ENCODE measurements around the gene GPD1L.
A peak's percentile ranks its signal among the peaks of the same experiment; 100 is the strongest.
"Not testable (repeated sequence)": the region's sequence is repeated elsewhere in the genome, so short reads cannot be mapped to it uniquely, and the experiment has no call there.

GPD1L gene

GRCh38 chr3:32106132-32106928 is at the start of gene GPD1L:
Gene GPD1L, plus strand, starts transcription at chr3:32106620. Its CDS starts 92 bp downstream, at chr3:32106712.
- Histone ChIP-seq H3K36me3 (ENCODE audit: insufficient read depth, low read length) (no peaks in the 10 kb centered on the region), H3K4me1 (ENCODE audit: control insufficient read depth, insufficient read depth, low read length, unreplicated experiment) (peaks cover 18% of the 10 kb centered on the region), H3K79me2 (ENCODE audit: control insufficient read depth, insufficient read depth, low read length, unreplicated experiment) (no peaks in the 10 kb centered on the region), H3K27ac (ENCODE audit: low read depth, low read length) (no peak within 1 kb of the TSS), H3K27me3 (ENCODE audit: insufficient read depth, low read length) (no peaks in the 10 kb centered on the region), H2AFZ (ENCODE audit: low read length, unreplicated experiment) (peak within 1 kb of the TSS; percentile 99), H3K4me3 (ENCODE audit: low read depth, low read length) (peak within 1 kb of the TSS; percentile 82)

GRCh38 chr3:32058465-32058864 is 48.0 kb upstream of the GPD1L start:
- not testable (repeated sequence) for H3K4me3 ChIP-seq (ENCODE audit: low read depth, low read length); H3K4me1 ChIP-seq (ENCODE audit: control insufficient read depth, insufficient read depth, low read length, unreplicated experiment); H3K27ac ChIP-seq (ENCODE audit: low read depth, low read length); H2AFZ ChIP-seq (ENCODE audit: low read length, unreplicated experiment); H3K27me3 ChIP-seq (ENCODE audit: insufficient read depth, low read length); H3K79me2 ChIP-seq (ENCODE audit: control insufficient read depth, insufficient read depth, low read length, unreplicated experiment); H3K36me3 ChIP-seq (ENCODE audit: insufficient read depth, low read length)

- Histone ChIP-seq H3K27me3 (ENCODE audit: insufficient read depth, low read length) (no peaks in the 10 kb centered on the region), H2AFZ (ENCODE audit: low read length, unreplicated experiment) (no peak overlapping the region), H3K79me2 (ENCODE audit: control insufficient read depth, insufficient read depth, low read length, unreplicated experiment) (no peaks in the 10 kb centered on the region), H3K4me3 (ENCODE audit: low read depth, low read length) (no peak overlapping the region), H3K27ac (ENCODE audit: low read depth, low read length) (no peak overlapping the region), H3K4me1 (ENCODE audit: control insufficient read depth, insufficient read depth, low read length, unreplicated experiment) (no peaks in the 10 kb centered on the region), H3K36me3 (ENCODE audit: insufficient read depth, low read length) (no peaks in the 10 kb centered on the region)
These were observed 43.4 kb upstream of the GPD1L start for GRCh38 chr3:32062950-32063582.

GRCh38 chr3:32066686-32067085 is 39.7 kb upstream of the GPD1L start:
- no peak overlapping the region for H2AFZ ChIP-seq (ENCODE audit: low read length, unreplicated experiment)
- no peaks in the 10 kb centered on the region for H3K36me3 ChIP-seq (ENCODE audit: insufficient read depth, low read length)
- no peaks in the 10 kb centered on the region for H3K79me2 ChIP-seq (ENCODE audit: control insufficient read depth, insufficient read depth, low read length, unreplicated experiment)
- H3K27ac ChIP-seq (ENCODE audit: low read depth, low read length) = no peak overlapping the region
- no peaks in the 10 kb centered on the region for H3K4me1 ChIP-seq (ENCODE audit: control insufficient read depth, insufficient read depth, low read length, unreplicated experiment)
- H3K27me3 ChIP-seq (ENCODE audit: insufficient read depth, low read length) = peaks cover 16% of the 10 kb centered on the region; the same call in 1 of the 2 replicates
- H3K4me3 ChIP-seq (ENCODE audit: low read depth, low read length) = no peak overlapping the region

GRCh38 chr3:32074194-32074593 is 32.2 kb upstream of the GPD1L start:
- H3K27ac ChIP-seq (ENCODE audit: low read depth, low read length); H3K27me3 ChIP-seq (ENCODE audit: insufficient read depth, low read length); H2AFZ ChIP-seq (ENCODE audit: low read length, unreplicated experiment); H3K4me3 ChIP-seq (ENCODE audit: low read depth, low read length); H3K79me2 ChIP-seq (ENCODE audit: control insufficient read depth, insufficient read depth, low read length, unreplicated experiment); H3K36me3 ChIP-seq (ENCODE audit: insufficient read depth, low read length): not testable (repeated sequence)
- peaks cover 19% of the 10 kb centered on the region for H3K4me1 ChIP-seq (ENCODE audit: control insufficient read depth, insufficient read depth, low read length, unreplicated experiment)

- Histone ChIP-seq H2AFZ (ENCODE audit: low read length, unreplicated experiment) (no peak overlapping the region), H3K4me3 (ENCODE audit: low read depth, low read length) (no peak overlapping the region)
These were observed 29.9 kb upstream of the GPD1L start for GRCh38 chr3:32076566-32076965.

DNA sequence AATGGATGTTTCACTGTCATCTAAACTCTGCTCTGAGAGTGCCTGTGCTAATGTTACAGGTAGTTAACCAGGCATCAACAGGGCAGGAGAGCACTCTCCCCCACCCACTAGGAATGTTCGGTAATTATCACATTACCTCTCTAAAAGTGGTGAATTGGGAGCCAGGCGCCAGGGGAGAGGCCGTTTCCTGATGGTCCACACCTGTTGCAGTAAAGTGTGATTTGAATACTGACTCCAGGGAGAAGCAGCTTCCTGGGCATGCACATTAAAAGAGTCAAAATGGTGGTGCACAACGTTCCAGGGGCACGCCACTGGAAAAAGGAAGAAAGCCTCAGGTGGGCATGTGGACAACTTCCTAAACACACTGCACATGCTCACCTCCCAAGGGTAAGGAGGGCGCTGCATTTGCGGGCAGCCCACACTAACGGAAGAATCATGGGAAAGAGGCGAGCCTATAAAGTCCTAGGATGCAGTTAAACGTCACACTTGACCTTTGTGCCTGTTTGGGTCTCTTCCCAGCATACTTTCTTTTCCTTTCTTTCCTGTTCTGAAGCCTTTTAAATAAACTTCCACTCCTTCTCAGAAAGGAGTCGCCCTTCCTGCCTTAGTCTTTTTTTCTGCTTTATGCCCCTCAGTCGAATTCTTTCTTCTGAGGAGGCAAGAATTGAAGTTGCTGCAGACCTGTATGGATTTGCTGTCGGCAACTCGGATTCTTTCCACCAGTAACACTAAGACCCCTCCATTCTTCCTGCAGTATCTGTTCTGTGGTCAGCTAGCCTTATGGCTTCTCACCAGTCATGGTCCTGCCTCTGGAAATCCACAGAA is 28.9 kb upstream of the GPD1L start:
- H3K79me2 ChIP-seq (ENCODE audit: control insufficient read depth, insufficient read depth, low read length, unreplicated experiment) = no peaks in the 10 kb centered on the region
- H3K4me3 ChIP-seq (ENCODE audit: low read depth, low read length) = no peak overlapping the region
- H3K27me3 ChIP-seq (ENCODE audit: insufficient read depth, low read length) = no peaks in the 10 kb centered on the region
- peaks cover 22% of the 10 kb centered on the region for H3K4me1 ChIP-seq (ENCODE audit: control insufficient read depth, insufficient read depth, low read length, unreplicated experiment)
- H3K27ac ChIP-seq (ENCODE audit: low read depth, low read length) = no peak overlapping the region
- no peaks in the 10 kb centered on the region for H3K36me3 ChIP-seq (ENCODE audit: insufficient read depth, low read length)
- no peak overlapping the region for H2AFZ ChIP-seq (ENCODE audit: low read length, unreplicated experiment)

More at GRCh38 chr3:32076566-32076965, 29.9 kb upstream of the GPD1L start:
- peaks cover 19% of the 10 kb centered on the region for H3K4me1 ChIP-seq (ENCODE audit: control insufficient read depth, insufficient read depth, low read length, unreplicated experiment)
- H3K27me3 ChIP-seq (ENCODE audit: insufficient read depth, low read length) = no peaks in the 10 kb centered on the region
- H3K36me3 ChIP-seq (ENCODE audit: insufficient read depth, low read length) = no peaks in the 10 kb centered on the region
- H3K27ac ChIP-seq (ENCODE audit: low read depth, low read length) = no peak overlapping the region
- no peaks in the 10 kb centered on the region for H3K79me2 ChIP-seq (ENCODE audit: control insufficient read depth, insufficient read depth, low read length, unreplicated experiment)

- no peaks in the 10 kb centered on the region for H3K79me2 ChIP-seq (ENCODE audit: control insufficient read depth, insufficient read depth, low read length, unreplicated experiment)
- H3K27me3 ChIP-seq (ENCODE audit: insufficient read depth, low read length) = no peaks in the 10 kb centered on the region
- H3K4me1 ChIP-seq (ENCODE audit: control insufficient read depth, insufficient read depth, low read length, unreplicated experiment) = peaks cover 23% of the 10 kb centered on the region
- H3K4me3 ChIP-seq (ENCODE audit: low read depth, low read length) = no peak overlapping the region
- H3K36me3 ChIP-seq (ENCODE audit: insufficient read depth, low read length) = no peaks in the 10 kb centered on the region
- H3K27ac ChIP-seq (ENCODE audit: low read depth, low read length) = no peak overlapping the region
- no peak overlapping the region for H2AFZ ChIP-seq (ENCODE audit: low read length, unreplicated experiment)
These were observed 28.3 kb upstream of the GPD1L start for GRCh38 chr3:32078085-32078634.

DNA sequence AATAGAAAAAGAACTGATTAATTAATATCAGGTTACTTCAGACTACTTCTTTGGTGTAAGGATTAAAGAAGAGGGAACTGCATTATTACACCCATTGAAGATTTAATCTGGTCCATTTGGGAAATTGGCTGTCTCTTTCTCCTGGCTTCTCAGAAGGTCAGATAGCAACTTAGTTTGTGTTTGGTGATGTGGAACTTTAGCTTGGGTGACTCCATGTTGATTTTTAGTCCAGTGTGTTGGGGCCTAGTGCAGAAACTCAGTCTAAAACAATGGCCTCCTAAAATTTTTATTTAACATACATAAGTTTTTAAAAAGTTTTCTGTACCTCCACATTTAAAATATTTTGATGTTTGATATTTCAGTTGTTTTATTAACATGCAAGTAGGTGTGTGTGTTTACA is 27.6 kb upstream of the GPD1L start:
- Histone ChIP-seq H3K27ac (ENCODE audit: low read depth, low read length) (no peak overlapping the region), H3K27me3 (ENCODE audit: insufficient read depth, low read length) (no peaks in the 10 kb centered on the region), H2AFZ (ENCODE audit: low read length, unreplicated experiment) (no peak overlapping the region), H3K4me3 (ENCODE audit: low read depth, low read length) (no peak overlapping the region), H3K36me3 (ENCODE audit: insufficient read depth, low read length) (no peaks in the 10 kb centered on the region), H3K79me2 (ENCODE audit: control insufficient read depth, insufficient read depth, low read length, unreplicated experiment) (no peaks in the 10 kb centered on the region), H3K4me1 (ENCODE audit: control insufficient read depth, insufficient read depth, low read length, unreplicated experiment) (peaks cover 23% of the 10 kb centered on the region)

GRCh38 chr3:32082721-32083120 is 23.7 kb upstream of the GPD1L start:
- no peaks in the 10 kb centered on the region for H3K27me3 ChIP-seq (ENCODE audit: insufficient read depth, low read length)
- no peaks in the 10 kb centered on the region for H3K36me3 ChIP-seq (ENCODE audit: insufficient read depth, low read length)
- H3K4me1 ChIP-seq (ENCODE audit: control insufficient read depth, insufficient read depth, low read length, unreplicated experiment) = peaks cover 6% of the 10 kb centered on the region
- H3K4me3 ChIP-seq (ENCODE audit: low read depth, low read length) = no peak overlapping the region
- no peak overlapping the region for H3K27ac ChIP-seq (ENCODE audit: low read depth, low read length)
- peak overlapping the region; percentile 9 for H2AFZ ChIP-seq (ENCODE audit: low read length, unreplicated experiment)
- H3K79me2 ChIP-seq (ENCODE audit: control insufficient read depth, insufficient read depth, low read length, unreplicated experiment) = no peaks in the 10 kb centered on the region

All from ACC112 (cell line).